ENCODE measurements around the gene AKAP4.

Gene AKAP4

GRCh38 chrX:50200907-50201306 is at the start of gene AKAP4:
TSS of gene AKAP4 (minus strand) at chrX:50201007. CDS start at chrX:50200889, 118 bp downstream.
- DNase-seq: no peak

- DNase-seq: peak; percentile 2
Observed at GRCh38 chrX:50211510-50211909, 10.7 kb upstream of the AKAP4 start.

GRCh38 chrX:50206753-50207152 is 5.9 kb upstream of the AKAP4 start:
- no peak for DNase-seq

- peak; percentile 87 for DNase-seq
Observed at GRCh38 chrX:50204364-50204899, 3.6 kb upstream of the AKAP4 start, which contains the start of gene CCNB3. TSS of gene CCNB3 (plus strand) at chrX:50204765. CDS start at chrX:50285164, 80,399 bp downstream.

- no peak for DNase-seq
Observed at GRCh38 chrX:50202539-50202938, 1.7 kb upstream of the AKAP4 start.

GRCh38 chrX:50198348-50198747 is 2.5 kb downstream of the AKAP4 start:
- DNase-seq: no peak

- DNase-seq: no peak
Observed at GRCh38 chrX:50188859-50189600, 11.8 kb downstream of the AKAP4 start.

- DNase-seq: no peak
Observed at GRCh38 chrX:50183891-50184290, 16.9 kb downstream of the AKAP4 start.

- peak; percentile 53 for DNase-seq
Observed at GRCh38 chrX:50180073-50180940, 20.5 kb downstream of the AKAP4 start.

- no peak for DNase-seq
Observed at GRCh38 chrX:50169717-50170116, 31.1 kb downstream of the AKAP4 start.

GRCh38 chrX:50168241-50168687 is 32.5 kb downstream of the AKAP4 start:
- DNase-seq: no peak

GRCh38 chrX:50167366-50167765 is 33.4 kb downstream of the AKAP4 start:
- no peak for DNase-seq

GRCh38 chrX:50165727-50166126 is 35.1 kb downstream of the AKAP4 start:
- DNase-seq: no peak

- peak; percentile 55 for DNase-seq
Observed at GRCh38 chrX:50161127-50161526, 39.7 kb downstream of the AKAP4 start.

- no peak for DNase-seq
Observed at GRCh38 chrX:50158593-50158992, 42.2 kb downstream of the AKAP4 start.

GRCh38 chrX:50157545-50158135 is 43.2 kb downstream of the AKAP4 start:
- DNase-seq: no peak

- no peak for DNase-seq
Observed at GRCh38 chrX:50154429-50154828, 46.4 kb downstream of the AKAP4 start.

- DNase-seq: no peak
Observed at GRCh38 chrX:50152456-50152855, 48.4 kb downstream of the AKAP4 start.

- DNase-seq: no peak
Observed at GRCh38 chrX:50147972-50148371, 52.8 kb downstream of the AKAP4 start.
